Spleen (tissue), 11 donors: ENCODE data around the gene TBC1D8B. TPM values are rescaled to one million over a fixed set of nuclear protein-coding genes. Genes with fewer than 3 reads are reported as not detected.

Experiments used
- DNase-seq: peaks from one replicate; pipeline ENCODE4 v3.0.0-alpha.2; 2020
- H3K27ac ChIP-seq, 8 donors: fragments of 200-600 bp; sonication (generic) in 7 of 8; 1 replicate in 4 of 8; 2 replicates in 4 of 8; pipeline versions ENCODE4 v1.5.0 to v1.8.0; 2016 to 2021; ENCODE audit warnings: inconsistent platforms in 4 of 8, mild to moderate bottlenecking in 4 of 8, moderate library complexity in 1 of 8
- H3K27me3 ChIP-seq, 7 donors: fragments of 200-600 bp; sonication (generic) in 6 of 7; replicated peaks in 1 of 7; 1 replicate in 4 of 7; 2 replicates in 3 of 7; pipeline versions ENCODE4 v1.5.0 to v1.8.0; 2016 to 2021; ENCODE audit warnings: inconsistent platforms in 3 of 7, mild to moderate bottlenecking in 1 of 7
- H3K36me3 ChIP-seq, 6 donors: fragments of 200-600 bp; sonication (generic) in 5 of 6; 1 replicate in 4 of 6; 2 replicates in 2 of 6; pipeline versions ENCODE4 v1.5.0 to v1.8.0; 2016 to 2021; ENCODE audit warnings: inconsistent platforms in 2 of 6
- H3K4me1 ChIP-seq, 6 donors: fragments of 200-600 bp; sonication (generic) in 5 of 6; 1 replicate in 3 of 6; 2 replicates in 3 of 6; pipeline versions ENCODE4 v1.5.0 to v1.8.0; 2016 to 2021; ENCODE audit warnings: inconsistent platforms in 3 of 6
- H3K4me3 ChIP-seq, 8 donors: fragments of 200-600 bp; sonication (generic) in 7 of 8; 1 replicate in 4 of 8; 2 replicates in 4 of 8; pipeline versions ENCODE4 v1.5.0 to v1.8.0; 2016 to 2021; ENCODE audit warnings: inconsistent platforms in 4 of 8, mild to moderate bottlenecking in 4 of 8, moderate library complexity in 2 of 8
- H3K9me3 ChIP-seq, 8 donors: fragments of 200-600 bp; sonication (generic) in 7 of 8; 1 replicate in 4 of 8; 2 replicates in 4 of 8; pipeline versions ENCODE4 v1.5.0 to v1.8.0; 2016 to 2021; ENCODE audit warnings: inconsistent platforms in 4 of 8
- CTCF ChIP-seq, 11 experiments: fragments of 200-600 bp in 7 of 11; fragments of 450-650 bp in 4 of 11; sonication (generic) in 4 of 11; IDR thresholded peaks in 8 of 11; conservative IDR thresholded peaks in 3 of 11; 1 replicate in 7 of 11; 2 replicates in 4 of 11; pipeline versions ENCODE4 v1.4.0 to v1.8.0; 2016 to 2021; ENCODE audit warnings: antibody characterized with exemption in 11 of 11, inconsistent platforms in 4 of 11, mild to moderate bottlenecking in 1 of 11
- POLR2A ChIP-seq, 3 donors: fragments of 450-650 bp; IDR thresholded peaks; one replicate each; pipeline ENCODE4 v1.5.1; 2017; ENCODE audit warnings: antibody characterized with exemption in 3 of 3, mild to moderate bottlenecking in 1 of 3
- POLR2AphosphoS5 ChIP-seq, 3 donors: sonication (generic); formaldehyde crosslinking; IDR thresholded peaks; one replicate each; pipeline ENCODE4 v1.5.1; 2017; ENCODE audit warnings: antibody characterized with exemption in 3 of 3
- WGBS, 5 donors: extraction: QIAGEN DNeasy Blood & Tissue Kit in 3 of 5; methylation state at CpG; one replicate each; pipeline versions ENCODE4 v1.1.5 to v1.1.7; 2013 to 2018; 5-methylcytosine and 5-hydroxymethylcytosine counted together
- intact Hi-C: fragments of 100-400 bp; cut with DNase I; formaldehyde crosslinking; loops from one replicate; pipeline ENCODE4 v1.15.0; 2023; ENCODE audit warnings: low total_unique reads
- polyA plus RNA-seq, 3 donors: library from polyadenylated mRNA; stranded (reverse); fragments of 200-250 nt; gene quantifications; one replicate each; pipeline ENCODE4 v1.2.1, GENCODE V29; 2013
- total RNA-seq, 7 donors: library from RNA; depleted of rRNA in 3 of 7; stranded (reverse); fragments of >200 nt in 3 of 7; fragmentation: NEBNext Ultra II Directional in 4 of 7; extraction: Animal tissue kit (Norgen Biotek cat#: 25700) in 4 of 7; gene quantifications; one replicate each; pipeline versions ENCODE4 v1.1.0 to v1.2.1, GENCODE V29; 2016 to 2021
- donor health status: healthy with polysubstance abuse.
- donor health status: DM: no; HTN: no; CAD: no; lungs with moderate emphysema.
- donor health status: DM: no; HTN: no; CAD: no.
- donor health status: Bipolar disorder and iron deficiency.
- donor health status: healthy.
- donor health status: DM: no; HTN: no; CAD: no.
- donor health status: DM: yes; HTN: yes; CAD: no.

TBC1D8B gene
- total and polyA plus RNA-seq, 10 donors, result 0.67 to 6.7 (median 5.0) TPM

- WGBS, 5 donors, result 43 to 89% (median 76%) methylated on average over 2 of the region's 2 CpGs
- no peak overlapping the region for H3K4me3 ChIP-seq
- no peak overlapping the region for H3K27ac ChIP-seq
- no peaks in the 10 kb centered on the region for H3K36me3 ChIP-seq
- H3K27me3 ChIP-seq, result peaks cover 0 to 13% (median 0%) of the 10 kb centered on the region in 7 donors
- no peaks in the 10 kb centered on the region for H3K4me1 ChIP-seq
- intact Hi-C loops, result no loop called here
- H3K9me3 ChIP-seq, result no peaks in the 10 kb centered on the region
- no peak for TF ChIP-seq POLR2A (IDR thresholded peaks at IDR 0.05)
- peak in 10 of 11 experiments; percentile 34 to 64 (median 52) for TF ChIP-seq CTCF (IDR thresholded peaks at IDR 0.05 in 8 of 11, conservative IDR thresholded peaks at IDR 0.05 in 3 of 11)
- TF ChIP-seq POLR2AphosphoS5 (IDR thresholded peaks at IDR 0.05), result no peak
- DNase-seq, result no peak
Observed at GRCh38 chrX:106874075-106874474, 71.6 kb downstream of the TBC1D8B start.

GRCh38 chrX:106875151-106875550 is 72.7 kb downstream of the TBC1D8B start:
- 71 to 100% (median 81%) methylated on average over 1 of the region's 1 CpG for WGBS, 5 donors

DNA sequence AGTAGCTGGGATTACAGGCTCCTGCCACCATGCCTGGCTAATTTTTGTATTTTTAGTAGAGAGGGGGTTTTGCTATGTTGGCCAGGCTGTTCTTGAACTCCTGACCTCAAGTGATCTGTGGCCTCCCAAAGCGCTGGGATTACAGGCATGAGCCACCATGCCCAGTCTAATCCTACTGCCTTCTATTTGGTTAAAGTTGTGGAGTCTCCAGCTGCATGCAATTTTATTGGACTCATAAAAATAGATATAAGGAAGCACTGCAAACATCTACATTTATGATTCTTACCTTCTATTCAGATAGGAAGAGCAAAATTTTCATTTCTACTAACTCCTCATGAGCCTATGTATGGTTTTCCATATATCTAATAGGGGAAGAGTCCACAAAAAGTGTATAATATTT is 87.0 kb downstream of the TBC1D8B start:
- TF ChIP-seq POLR2AphosphoS5 (IDR thresholded peaks at IDR 0.05) (no peak), POLR2A (IDR thresholded peaks at IDR 0.05) (no peak), CTCF (IDR thresholded peaks at IDR 0.05 in 8 of 11, conservative IDR thresholded peaks at IDR 0.05 in 3 of 11) (no peak)
- no peak overlapping the region for H3K27ac ChIP-seq
- H3K4me3 ChIP-seq, result no peak overlapping the region
- H3K9me3 ChIP-seq, result no peaks in the 10 kb centered on the region
- WGBS, 5 donors, result 73 to 90% (median 76%) methylated on average over 1 of the region's 1 CpG
- intact Hi-C loops, result no loop called here
- H3K27me3 ChIP-seq, result peaks cover 0 to 32% (median 0%) of the 10 kb centered on the region in 7 donors
- no peaks in the 10 kb centered on the region for H3K36me3 ChIP-seq
- DNase-seq, result no peak
- H3K4me1 ChIP-seq, result no peaks in the 10 kb centered on the region

More at GRCh38 chrX:106875151-106875550, 72.7 kb downstream of the TBC1D8B start:
- Histone ChIP-seq H3K27me3 (peaks cover 0 to 13% (median 0%) of the 10 kb centered on the region in 7 donors), H3K4me1 (no peaks in the 10 kb centered on the region), H3K27ac (no peak overlapping the region), H3K9me3 (no peaks in the 10 kb centered on the region), H3K4me3 (no peak overlapping the region), H3K36me3 (no peaks in the 10 kb centered on the region)
- DNase-seq, result no peak
- intact Hi-C loops, result no loop called here
- TF ChIP-seq CTCF (IDR thresholded peaks at IDR 0.05 in 8 of 11, conservative IDR thresholded peaks at IDR 0.05 in 3 of 11) (no peak), POLR2AphosphoS5 (IDR thresholded peaks at IDR 0.05) (no peak), POLR2A (IDR thresholded peaks at IDR 0.05) (no peak)

DNA sequence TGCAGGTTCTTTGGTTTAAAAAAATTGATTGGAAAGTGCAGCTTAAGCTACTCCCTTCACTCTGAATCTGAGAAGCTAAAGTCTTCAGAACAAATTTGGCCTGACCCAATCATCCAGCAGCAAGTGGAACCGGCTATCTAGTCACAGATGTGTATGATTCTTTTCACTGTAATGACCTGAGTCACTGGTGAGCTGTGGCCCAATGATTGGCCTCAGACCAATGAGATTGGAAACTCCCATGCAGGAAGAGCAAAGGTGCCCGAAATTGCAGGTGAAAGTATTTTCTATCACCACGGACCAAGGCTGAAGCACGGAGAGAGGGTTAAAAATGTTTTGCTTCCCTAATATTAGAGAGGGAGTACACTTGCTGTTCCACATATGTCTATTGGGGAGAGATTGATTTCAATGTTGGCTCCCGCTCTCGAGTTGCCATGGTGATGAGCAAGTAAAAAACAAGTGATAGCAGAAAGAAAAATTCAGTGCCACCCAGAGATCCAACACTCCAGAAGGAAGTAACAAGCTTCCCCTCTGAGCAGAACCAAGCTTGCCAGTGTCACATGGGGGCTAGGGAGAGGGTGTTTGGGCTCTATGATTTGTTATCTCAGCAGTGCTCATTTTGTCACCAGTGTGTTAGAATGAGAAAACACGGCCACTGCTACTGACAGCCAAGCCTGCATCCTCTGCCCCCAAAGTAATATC is 89.4 kb downstream of the TBC1D8B start:
- intact Hi-C loops, result loop anchor here (10.0 kb wide), 2 partner anchors 63 to 1003 kb away; no protein-coding TSS in a partner anchor

More for the DNA sequence above, 89.4 kb downstream of the TBC1D8B start:
- no peak overlapping the region for H3K27ac ChIP-seq
- H3K9me3 ChIP-seq, result no peaks in the 10 kb centered on the region
- TF ChIP-seq CTCF (IDR thresholded peaks at IDR 0.05 in 8 of 11, conservative IDR thresholded peaks at IDR 0.05 in 3 of 11), result no peak
- no peak for TF ChIP-seq POLR2AphosphoS5 (IDR thresholded peaks at IDR 0.05)
- no peak for TF ChIP-seq POLR2A (IDR thresholded peaks at IDR 0.05)
- no peaks in the 10 kb centered on the region for H3K4me1 ChIP-seq
- peaks cover 0 to 46% (median 0%) of the 10 kb centered on the region in 7 donors for H3K27me3 ChIP-seq
- DNase-seq, result no peak
- no peaks in the 10 kb centered on the region for H3K36me3 ChIP-seq
- H3K4me3 ChIP-seq, result no peak overlapping the region
- WGBS, 5 donors, result 60 to 86% (median 75%) methylated on average over 7 of the region's 7 CpGs
